GM19455 (cell line): ENCODE data around the gene AGBL1.

Experiments used
- ATAC-seq: cut with Tn5 transposase; IDR thresholded peaks from one replicate; pipeline ENCODE4 v1.9.1; 2021; ENCODE audit not compliant: unreplicated experiment

The AGBL1 gene

DNA sequence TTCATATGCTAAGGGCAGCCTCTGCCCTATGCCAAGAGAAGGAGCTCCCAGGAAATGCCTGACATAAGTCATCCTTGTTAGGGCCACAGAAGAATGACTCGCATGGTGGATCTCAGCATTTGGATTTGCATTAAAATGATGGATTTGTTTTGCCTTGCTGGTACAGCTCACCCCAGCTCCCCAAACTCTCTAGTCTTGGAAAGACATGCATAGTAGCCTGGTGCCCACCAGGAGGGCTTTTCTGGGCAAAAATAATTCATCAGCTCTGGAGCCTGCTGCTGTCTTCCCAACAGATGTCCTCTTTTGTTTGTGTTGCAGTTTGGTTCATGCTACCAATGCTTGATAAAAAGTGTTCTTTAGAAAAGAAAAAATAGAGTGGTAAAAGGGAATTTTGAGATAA, 833.0 kb downstream of the AGBL1 start:
- ATAC-seq = no peak

DNA sequence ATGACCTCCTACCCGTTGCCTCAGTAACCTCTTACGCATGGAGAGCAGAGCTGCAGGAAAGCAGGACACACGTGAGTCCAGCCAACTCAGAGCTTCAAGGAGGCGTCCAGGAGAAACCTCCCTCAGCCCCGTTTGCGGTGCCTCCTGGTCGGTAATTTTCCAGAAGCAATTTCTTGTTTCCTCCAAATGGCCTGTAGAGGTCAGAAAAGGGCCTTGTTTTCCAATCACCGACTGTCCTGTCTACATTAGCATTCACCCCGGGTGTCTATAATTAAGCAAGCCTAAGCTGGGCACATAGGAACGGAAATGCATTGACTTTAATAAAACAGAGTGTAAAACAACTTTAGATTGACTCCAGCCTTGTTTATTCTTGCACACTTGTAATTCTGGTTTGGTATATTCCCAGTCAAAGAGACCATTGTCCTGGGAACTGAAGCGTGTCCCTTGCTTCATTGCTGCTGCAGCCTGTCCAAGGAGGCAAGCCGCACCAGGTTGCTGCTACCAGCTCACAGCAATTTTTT, 836.2 kb downstream of the AGBL1 start:
- no peak for ATAC-seq

DNA sequence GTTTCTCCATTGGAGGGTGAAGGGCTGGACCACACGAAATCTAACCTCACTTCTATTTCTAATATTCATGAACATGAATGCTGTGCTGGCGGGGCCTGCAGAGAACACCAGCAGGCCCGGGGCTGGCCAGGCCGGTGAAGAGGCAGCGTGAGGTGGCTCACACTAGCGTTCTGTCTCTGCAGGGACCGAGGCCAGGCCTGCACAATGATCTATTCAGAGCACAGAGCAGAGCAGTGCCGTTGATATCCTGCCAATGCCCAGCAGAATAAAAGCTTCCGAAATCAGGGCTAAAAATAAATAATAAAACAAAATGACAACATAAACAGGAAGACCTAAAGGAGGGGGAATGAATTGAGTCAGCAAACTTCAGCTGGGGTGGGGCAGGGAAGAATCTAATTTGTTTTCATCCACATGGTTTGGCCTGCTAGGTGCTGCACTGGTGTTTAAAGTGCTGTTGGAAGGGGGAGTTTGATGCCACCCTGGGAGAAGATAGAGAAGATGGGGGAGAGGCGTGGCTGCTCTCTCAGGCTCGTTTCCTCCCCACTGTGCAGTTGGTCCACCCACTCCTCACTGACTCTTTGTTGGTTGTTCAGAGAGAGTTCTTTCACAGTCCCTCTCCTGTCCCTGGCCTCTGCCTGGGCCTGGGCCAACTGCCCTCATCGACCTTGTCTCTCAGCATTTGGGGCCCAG, 837.1 kb downstream of the AGBL1 start:
- no peak for ATAC-seq

DNA sequence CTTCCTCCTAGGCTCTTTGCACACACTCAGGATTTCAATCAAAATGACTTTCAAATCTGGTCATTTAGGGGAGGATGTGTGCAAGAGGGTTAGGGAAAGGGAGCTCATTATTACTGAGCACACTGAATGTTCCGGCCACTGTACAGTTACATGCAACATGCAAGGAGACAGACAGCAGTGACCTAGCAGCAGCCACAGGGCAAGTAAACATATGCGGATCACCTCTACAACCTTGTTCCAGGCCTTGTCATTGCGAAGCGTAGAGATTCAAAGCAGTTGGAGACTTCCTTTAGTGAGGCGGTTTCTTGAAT, 837.6 kb downstream of the AGBL1 start:
- ATAC-seq = no peak

DNA sequence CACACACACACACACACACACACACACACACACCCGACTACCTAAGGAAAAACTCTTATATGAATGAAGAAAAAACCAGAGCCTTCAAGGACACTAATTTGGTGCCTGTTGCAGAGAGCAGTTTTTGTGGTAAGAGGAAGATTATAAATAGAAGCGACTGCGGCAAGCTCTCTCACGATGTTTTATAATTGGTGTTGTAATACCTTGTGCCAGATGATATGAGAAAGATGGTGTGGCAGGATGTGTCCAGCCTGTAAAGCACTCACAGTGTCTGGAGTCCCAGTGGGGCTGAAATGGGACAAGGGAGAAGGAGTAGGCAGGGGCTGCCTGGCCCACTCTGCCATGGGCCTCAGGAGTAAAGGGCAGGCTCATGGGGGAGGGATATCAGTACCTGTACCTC, 839.9 kb downstream of the AGBL1 start:
- no peak for ATAC-seq

DNA sequence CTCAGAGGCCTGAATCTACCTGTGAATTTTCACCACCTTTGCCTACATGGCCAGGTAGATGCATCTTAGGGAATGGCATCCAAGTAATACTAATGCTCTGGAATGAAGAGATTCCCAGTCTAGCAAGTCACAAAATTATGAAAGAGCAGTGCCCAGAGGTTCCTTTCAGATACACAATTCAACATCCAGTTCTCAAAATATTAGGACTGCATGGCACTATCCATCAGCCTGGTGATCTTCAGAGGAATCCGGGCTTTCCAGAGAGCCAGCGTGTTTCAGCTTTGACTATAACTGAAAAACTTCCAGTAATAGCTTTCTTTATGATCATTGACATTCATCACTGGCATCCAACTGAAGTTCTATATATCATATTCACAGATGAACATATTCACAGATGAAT, 849.8 kb downstream of the AGBL1 start:
- no peak for ATAC-seq

DNA sequence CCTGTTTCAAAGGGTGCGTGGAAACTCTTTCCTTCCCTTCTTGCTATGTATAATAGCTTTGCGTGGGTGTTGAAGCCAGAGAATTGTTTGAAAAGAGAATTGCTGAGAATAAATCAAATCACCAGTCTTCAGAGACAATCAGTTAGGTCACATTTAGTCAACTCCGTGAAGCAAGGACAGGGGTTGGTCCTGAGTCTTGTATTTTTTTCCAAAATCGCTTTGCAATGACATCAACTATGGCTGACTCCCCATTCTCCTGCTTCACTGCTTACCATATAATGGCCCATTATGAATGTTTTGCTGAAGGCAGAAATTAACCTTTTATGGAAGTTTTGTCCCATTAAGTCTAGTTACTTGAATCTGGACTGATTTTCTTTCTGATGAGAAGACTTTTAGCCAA, 852.8 kb downstream of the AGBL1 start:
- no peak for ATAC-seq

DNA sequence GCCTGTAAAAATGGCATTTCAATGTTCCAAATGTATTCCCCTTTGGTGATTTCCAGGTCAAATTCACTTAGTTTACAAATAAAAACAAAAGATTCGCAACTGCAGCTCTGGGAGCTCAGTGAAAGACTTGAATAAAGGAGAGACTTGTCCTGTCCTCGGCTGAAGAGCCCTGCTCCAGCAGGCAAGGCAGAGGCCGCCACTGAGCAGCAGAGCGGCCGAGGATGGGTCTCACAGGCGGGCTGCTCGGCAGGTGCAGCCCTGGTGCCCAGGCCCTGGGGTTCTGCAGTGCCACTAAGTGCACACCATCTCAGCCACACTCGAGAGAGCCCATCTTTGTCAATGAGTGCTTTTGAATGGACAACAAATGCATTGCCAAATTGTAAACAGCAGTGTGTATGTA, 856.2 kb downstream of the AGBL1 start:
- ATAC-seq = no peak

DNA sequence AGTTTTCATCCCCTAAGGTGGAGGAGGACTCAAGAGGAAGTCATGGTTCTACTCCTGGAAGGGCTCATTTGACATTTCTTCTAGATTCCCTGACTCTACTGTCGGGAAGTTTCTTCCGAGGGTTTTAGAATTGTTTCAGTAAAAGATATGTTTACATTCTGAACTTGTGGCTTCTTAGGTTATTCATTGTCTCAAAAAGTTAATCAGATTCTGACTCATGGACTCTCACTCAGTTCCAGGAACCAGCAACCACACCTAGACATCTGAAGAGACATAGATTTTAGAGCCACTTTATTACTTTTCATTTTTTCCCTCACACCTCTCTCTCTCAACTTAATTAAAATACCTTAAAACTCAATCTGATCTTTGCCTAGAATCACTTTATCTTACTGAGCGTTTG, 862.6 kb downstream of the AGBL1 start:
- ATAC-seq = no peak

DNA sequence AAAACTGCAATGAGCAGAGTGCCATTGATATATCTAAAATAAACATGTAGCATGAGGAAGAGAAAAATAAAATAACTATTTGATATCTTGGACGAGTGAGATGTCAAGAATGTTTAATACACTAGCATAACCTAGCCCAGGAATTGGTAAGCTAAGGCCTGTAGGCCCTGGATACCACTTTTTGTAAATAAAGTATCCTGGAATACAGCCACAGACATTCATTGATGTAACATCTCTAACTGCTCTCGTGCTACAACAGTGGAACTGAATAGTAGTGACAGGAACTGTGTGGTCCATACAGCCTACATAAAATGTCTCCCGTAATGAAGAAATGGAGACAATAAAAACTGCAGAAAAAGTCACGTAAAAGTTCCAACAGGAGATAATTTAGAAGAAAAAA, 869.0 kb downstream of the AGBL1 start:
- ATAC-seq = no peak

DNA sequence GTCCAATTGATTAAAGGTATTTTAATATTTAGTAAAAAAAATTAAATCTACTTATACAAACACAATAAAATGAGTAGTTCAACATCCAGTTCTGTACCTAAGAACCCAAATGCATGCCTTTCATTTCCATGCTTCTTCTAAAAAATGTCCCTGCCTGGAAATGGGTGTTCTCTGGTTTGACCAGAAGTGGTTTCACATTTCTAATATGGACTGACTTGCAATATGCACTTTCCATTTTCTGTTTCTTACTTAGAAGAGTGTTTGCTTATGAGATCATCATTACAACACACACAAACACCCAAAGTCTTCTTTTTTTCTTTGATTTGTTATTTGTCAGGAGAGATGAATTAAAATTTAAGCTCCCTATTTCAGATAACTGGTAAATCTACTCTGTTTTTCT, 879.6 kb downstream of the AGBL1 start:
- no peak for ATAC-seq

DNA sequence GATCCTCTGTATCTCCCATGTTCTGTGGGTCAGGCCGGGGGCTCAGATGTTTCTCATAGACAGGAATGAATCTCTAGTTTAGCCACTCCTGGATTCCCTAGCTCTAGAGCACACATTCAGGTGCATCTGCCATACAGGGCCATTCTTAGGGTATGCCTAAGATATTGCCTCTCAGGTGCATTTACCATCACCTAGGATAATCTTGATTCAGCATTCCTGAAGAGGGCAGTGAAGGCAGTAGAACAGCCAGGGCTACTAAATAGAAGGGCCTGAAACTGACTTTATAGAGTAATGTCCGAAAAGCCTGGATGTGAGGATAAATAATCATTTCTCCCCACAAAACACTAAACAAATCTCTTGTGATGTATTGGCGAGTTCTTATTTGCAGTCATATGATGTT, 882.0 kb downstream of the AGBL1 start:
- no peak for ATAC-seq

DNA sequence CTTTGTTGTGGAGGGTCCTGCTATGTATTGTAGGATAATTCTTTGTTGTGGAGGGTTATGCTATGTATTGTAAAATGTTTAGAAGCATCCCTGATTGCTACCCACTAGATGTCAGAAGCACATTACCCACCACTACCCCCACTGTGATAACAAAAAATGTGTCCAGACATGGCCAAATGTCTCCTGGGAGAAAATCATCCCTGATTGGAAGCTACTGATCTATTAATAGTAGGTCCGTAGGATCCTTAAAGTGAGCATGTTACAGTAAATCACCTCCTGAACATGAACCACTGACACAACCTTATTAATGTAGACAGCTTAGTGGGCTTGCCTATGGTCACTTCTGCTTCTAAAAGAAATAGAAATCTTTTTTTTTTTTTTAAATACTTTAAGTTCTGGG, 884.6 kb downstream of the AGBL1 start:
- ATAC-seq = no peak

DNA sequence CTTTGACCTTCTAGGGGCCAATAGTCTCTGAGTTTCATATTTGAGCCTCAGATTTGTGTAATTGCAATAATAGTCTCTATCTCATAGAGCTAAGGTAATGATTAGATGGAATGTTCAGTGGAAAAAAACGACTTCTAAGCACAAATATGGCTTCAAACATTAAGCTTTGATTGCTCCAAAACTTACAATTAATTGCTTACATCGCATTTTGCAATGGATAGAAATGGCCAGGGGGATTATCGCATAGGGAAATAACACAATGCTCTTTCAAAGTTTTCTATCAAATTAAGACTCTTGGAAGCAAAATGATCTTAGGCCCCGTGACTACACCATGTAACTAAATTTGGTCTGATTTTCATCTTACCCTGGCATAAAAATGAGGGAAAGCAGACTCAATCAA, 888.6 kb downstream of the AGBL1 start:
- no peak for ATAC-seq

DNA sequence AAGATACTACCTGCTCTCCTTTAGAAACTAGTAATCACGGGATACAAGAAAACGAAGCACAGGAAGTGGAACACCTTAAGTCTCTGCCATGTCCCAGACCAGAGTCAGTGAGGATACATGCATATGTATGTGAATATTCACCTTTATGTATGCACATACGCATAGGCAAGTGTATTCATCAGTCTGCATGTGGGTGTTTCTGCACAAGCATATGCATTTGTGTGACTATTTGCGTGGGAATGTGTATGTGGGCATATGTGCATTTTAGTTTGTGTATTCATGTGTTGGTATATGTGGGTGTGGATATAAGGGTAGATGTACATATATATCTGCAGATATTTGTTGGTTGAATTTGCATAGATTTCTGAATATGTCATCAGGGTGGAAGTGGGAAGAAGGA, 889.7 kb downstream of the AGBL1 start:
- no peak for ATAC-seq

DNA sequence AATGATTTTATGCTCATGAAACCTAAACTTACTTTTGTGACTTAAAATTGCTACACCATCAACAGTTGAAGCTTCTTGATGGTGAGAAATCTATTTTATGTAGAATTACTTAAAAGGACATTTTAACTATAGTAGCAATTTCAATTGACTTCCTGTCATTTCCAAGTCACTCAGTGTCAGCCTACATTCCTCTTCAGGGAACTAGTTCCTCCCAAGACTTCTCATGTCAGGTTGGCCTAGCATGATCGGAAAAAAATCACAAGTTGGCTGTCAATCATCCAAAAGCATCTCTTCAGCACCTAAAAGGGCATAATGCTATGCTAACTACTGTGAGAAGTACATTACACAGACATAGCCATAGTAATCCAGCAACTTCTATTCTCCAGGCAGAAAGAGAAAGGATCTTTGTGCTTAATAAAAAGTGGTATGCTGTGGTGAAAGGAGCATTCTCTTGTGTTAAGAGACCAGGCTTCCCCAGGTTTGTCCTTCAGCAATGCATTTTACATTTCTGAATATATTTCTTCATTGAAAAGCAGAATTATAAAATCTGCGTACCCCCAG, 893.7 kb downstream of the AGBL1 start:
- ATAC-seq = no peak

DNA sequence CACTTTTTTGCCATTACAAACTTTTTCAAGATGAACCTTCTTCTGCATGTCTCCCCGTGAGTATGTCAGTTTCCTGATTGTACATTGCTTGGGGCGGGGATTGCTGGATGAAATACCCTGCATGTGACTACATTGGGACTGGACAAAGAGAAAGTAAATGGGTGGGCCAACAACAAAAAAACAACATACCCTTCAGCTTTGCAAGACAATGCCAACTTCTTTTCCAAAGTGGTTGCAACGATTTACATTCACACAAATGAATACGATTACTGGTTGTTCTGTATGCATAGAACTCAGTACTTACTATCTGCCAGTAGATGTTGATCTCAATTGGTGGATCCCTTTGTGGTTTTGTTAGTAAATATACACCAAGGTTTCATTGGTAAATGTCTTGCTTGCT, 908.4 kb downstream of the AGBL1 start:
- ATAC-seq = no peak

DNA sequence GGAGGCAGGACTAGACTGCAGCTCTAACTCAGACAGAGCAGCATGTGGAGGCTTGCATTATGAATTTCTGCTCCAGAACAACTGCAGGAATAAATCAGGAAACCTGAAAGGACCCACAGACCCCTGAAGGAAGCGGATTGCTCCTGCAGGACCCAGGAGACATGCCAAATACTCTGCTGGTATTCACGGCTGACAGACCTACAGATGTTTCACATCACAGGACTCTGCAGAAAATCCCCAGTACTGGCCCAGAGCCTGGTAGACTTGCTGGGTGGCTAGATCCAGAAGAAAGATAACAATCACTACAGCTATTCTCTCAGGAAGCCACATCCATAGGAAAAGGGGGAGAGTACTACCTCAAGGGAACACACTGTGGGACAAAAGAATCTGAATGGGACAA, 942.1 kb downstream of the AGBL1 start:
- ATAC-seq = no peak

DNA sequence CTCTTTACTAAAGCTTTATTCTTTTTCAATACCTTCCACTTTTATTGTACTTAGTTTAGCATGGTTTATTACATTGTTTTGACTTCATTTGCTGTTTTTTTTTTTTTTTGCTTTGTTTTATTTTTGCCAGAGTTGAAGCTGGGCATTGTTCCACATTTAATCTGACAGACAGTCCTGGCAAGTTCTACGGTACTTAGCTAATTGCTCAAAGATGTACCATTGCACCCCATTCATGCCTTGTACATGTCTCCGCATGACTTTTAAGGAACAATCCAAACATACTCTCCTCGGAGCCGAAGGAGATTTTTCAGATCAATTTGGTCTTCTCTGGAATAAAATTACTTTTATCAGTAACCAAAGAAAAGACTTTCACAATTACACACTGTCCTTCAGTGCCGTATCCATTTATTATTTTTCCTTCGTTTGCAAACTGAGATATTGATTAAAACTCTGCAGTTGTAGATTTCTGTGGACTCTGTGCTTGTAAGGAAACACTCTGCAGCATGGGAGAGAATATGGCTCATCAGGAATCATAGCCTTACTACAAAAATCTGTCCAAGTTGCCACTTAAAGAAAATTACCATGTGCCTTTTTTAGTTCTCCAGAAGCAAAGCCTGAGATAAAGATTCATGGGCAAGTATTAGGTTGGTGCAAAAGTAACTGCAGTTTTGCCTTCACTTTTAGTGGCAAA, 952.0 kb downstream of the AGBL1 start:
- ATAC-seq = no peak

DNA sequence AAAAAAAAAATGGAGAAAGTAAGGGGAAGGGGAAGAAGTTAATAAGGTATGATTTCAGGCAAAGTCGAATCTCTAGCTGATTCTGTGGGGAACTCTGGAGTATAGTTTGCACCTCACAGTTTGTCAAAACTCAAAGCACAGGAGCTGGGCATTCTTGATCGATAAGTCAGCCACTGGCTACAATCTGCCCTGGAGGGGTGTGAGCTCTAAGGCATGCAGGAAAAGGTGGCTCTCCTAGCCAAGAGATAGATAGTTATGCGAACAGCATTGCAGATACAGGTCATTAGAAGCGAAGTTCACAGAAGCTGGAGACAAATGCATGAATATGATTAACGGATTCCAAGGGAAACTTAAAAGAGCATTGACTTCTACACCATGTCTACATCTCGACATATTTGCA, 952.6 kb downstream of the AGBL1 start:
- ATAC-seq = no peak

DNA sequence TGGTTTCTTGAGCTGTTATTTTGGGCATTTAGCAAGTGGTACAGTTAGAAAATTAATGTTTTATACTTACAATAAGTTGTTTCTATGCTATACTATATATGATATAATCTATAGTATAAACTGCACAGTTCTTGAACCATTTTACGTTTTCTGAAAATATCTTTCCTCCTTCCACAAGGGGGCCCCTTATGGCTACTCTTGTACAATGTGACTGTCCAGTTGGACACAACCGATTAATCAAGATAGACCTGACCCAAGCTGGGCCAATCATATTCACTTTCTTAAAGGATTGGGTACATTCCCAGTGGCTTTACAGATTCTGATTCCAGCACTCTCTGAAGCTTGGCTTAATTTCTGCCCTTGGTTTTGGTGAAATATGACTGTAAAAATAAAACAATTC, 953.4 kb downstream of the AGBL1 start:
- no peak for ATAC-seq

DNA sequence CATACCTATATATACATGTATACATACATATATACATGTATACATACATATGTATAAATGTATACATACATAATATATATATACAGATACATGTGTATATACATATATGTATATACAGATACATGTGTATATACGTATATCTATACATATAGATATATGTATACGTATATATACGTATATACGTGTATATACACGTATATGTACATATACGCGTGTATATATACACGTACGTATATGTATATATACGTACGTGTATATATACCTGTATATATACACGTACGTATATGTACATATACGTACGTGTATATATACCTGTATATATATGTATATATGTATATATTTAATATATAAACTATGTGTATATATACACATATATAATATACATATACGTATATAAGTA, 955.2 kb downstream of the AGBL1 start:
- ATAC-seq = no peak

DNA sequence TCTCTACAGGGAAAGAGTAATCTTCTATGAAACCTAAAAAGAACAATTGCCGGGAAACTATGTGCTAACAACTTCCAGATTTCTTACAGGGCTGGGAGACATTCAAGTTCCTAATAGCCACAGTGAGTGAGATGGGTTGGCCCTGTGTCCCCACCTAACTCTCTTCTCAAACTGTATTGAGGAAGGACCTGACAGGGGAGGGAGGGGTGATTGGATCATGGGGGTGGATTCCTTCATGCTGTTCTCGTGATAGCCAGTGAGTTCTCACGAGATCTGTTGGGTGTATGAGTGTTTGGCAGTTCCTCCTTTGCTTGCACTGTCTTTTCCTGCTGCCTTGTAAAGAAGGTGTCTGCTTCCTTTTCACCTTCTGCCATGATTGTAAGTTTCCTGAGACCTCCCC, 958.7 kb downstream of the AGBL1 start:
- no peak for ATAC-seq
